Right lobe of liver (tissue), 6 donors: ENCODE measurements around the gene PCSK6. TPM values are rescaled to one million over a fixed set of nuclear protein-coding genes. Genes with fewer than 3 reads are reported as not detected.

ENCODE experiments used
- ATAC-seq, 4 donors: fragments of 200-7000 bp; cut with Tn5 transposase; one replicate each; pipeline ENCODE4 v1.9.1; 2020; ENCODE audit warnings: mild to moderate bottlenecking in 4 of 4, moderate library complexity in 4 of 4
- DNase-seq, 3 donors: peaks; one replicate each; pipeline ENCODE4 v3.0.0-alpha.2; 2020
- H3K27ac ChIP-seq, 3 donors: fragments of 200-600 bp; one replicate each; pipeline ENCODE4 v1.8.0; 2022
- H3K27me3 ChIP-seq, 2 donors: fragments of 200-600 bp; one replicate each; pipeline ENCODE4 v1.8.0; 2022
- H3K36me3 ChIP-seq, 4 donors: fragments of 200-600 bp; sonication (generic) in 1 of 4; one replicate each; pipeline versions ENCODE4 v1.5.1 to v1.8.0; 2017 to 2022; ENCODE audit warnings: control low read depth in 1 of 4
- H3K4me1 ChIP-seq, 4 donors: fragments of 200-600 bp; sonication (generic) in 1 of 4; one replicate each; pipeline versions ENCODE4 v1.5.1 to v1.8.0; 2017 to 2022; ENCODE audit warnings: control low read depth in 1 of 4
- H3K4me3 ChIP-seq, 3 donors: fragments of 200-600 bp; one replicate each; pipeline ENCODE4 v1.8.0; 2022
- H3K9me3 ChIP-seq, 4 donors: fragments of 200-600 bp; sonication (generic) in 1 of 4; one replicate each; pipeline versions ENCODE4 v1.5.1 to v1.8.0; 2017 to 2022; ENCODE audit warnings: control low read depth in 1 of 4
- POLR2A ChIP-seq: fragments of 450-650 bp; IDR thresholded peaks from one replicate; pipeline ENCODE4 v1.6.1; 2017; ENCODE audit warnings: antibody characterized with exemption, mild to moderate bottlenecking
- WGBS: methylation state at CpG from one replicate; pipeline ENCODE4 v1.1.6; 2018; ENCODE audit warnings: low coverage, low lambda C conversion rate; ENCODE audit not compliant: insufficient coverage; ENCODE audit errors: missing lambda C conversion rate; 5-methylcytosine and 5-hydroxymethylcytosine counted together
- intact Hi-C, 2 donors: fragments of 100-400 bp; cut with DNase I; formaldehyde crosslinking; loops; one replicate each; pipeline versions ENCODE4 v1.11.2 to v1.14.1; 2022
- total RNA-seq, 6 experiments: library from RNA; depleted of rRNA in 2 of 6; stranded (reverse); fragments of >200 nt in 2 of 6; fragmentation: NEBNext Ultra II Directional in 3 of 6; extraction: Animal tissue kit (Norgen Biotek cat#: 25700) in 3 of 6; gene quantifications; one replicate each; pipeline versions ENCODE4 v1.1.0 to v1.2.4, GENCODE V29; 2016 to 2023
- TF ChIP-seq, protein P1 (sequence below), 4 donors: fragments of 200-600 bp in 3 of 4; fragments of 450-650 bp in 1 of 4; IDR thresholded peaks; one replicate each; pipeline versions ENCODE4 v1.5.1 to v1.8.0; 2016 to 2022; ENCODE audit warnings: antibody characterized with exemption in 4 of 4, mild to moderate bottlenecking in 2 of 4
- donor health status: DM: no; HTN: yes; CAD: no.
- donor health status: DM: no; HTN: no; CAD: no.
- donor health status: DM: no; HTN: no; CAD: no.
- donor health status: DM: no; HTN: yes; CAD: no.
- donor health status: DM: no; HTN: yes; CAD: no.

The PCSK6 gene
- total RNA-seq, 6 experiments from 2014 or later: 165 to 218 (median 207) TPM

DNA sequence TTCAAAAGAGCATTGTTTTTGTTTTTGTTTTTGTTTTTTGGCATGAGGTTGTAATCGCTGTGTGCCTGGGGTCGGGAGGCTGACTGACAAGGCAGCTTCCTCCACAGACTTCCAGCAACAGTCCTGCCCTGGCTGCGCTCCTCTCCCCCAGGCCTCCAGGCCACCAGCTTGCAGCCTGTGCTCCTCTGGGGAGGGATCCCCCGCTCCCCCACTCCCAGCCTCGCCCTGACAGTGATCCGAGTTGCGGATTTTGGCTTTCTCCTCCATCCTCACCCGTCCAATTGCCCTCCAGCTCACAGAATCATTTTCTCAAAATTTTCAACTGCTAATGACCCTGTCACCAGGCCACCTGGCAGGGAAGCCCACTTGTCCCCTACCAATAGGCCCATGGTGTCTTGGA lies 36.5 kb upstream of the PCSK6 start:
- H3K4me1 ChIP-seq: peaks cover 0 to 42% (median 24%) of the 10 kb centered on the region in 4 donors
- intact Hi-C loops: no loop called here
- DNase-seq: no peak

DNA sequence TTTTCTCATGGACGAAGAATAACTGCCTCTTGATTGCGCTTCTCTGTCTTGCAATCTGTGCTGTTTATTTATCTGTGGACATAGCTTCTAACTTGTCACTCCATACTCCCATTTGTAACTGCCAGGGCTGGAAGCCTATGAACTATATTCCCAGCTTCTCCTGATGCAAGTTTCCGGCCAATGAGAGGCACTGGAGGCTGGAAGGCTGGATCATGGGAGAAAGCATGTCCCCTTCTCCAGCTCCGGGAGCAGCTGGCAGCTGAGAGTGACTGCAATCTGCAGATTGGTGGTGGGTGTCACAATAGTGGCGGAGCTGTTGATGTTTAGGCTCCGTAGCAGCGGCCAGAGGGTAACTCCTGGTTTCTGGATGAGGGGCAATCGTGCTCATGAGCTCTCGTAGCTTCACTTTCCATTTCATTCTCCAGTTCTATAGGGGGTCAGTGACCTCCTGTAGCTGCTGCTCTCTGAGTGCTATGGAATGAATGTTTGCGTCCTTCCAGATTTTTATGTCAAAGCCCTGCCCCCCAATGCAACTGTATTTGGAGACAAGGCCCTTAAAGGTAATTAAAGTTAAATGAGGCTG lies 35.7 kb upstream of the PCSK6 start:
- ATAC-seq (no peak), DNase-seq (no peak)
- Histone ChIP-seq H3K27me3 (no peaks in the 10 kb centered on the region), H3K36me3 (no peaks in the 10 kb centered on the region), H3K9me3 (no peaks in the 10 kb centered on the region), H3K27ac (no peak overlapping the region), H3K4me1 (peaks cover 0 to 34% (median 19%) of the 10 kb centered on the region in 4 donors), H3K4me3 (no peak overlapping the region)
- 78% methylated on average over 5 of the region's 10 CpGs for WGBS
- TF ChIP-seq, protein P1, sequence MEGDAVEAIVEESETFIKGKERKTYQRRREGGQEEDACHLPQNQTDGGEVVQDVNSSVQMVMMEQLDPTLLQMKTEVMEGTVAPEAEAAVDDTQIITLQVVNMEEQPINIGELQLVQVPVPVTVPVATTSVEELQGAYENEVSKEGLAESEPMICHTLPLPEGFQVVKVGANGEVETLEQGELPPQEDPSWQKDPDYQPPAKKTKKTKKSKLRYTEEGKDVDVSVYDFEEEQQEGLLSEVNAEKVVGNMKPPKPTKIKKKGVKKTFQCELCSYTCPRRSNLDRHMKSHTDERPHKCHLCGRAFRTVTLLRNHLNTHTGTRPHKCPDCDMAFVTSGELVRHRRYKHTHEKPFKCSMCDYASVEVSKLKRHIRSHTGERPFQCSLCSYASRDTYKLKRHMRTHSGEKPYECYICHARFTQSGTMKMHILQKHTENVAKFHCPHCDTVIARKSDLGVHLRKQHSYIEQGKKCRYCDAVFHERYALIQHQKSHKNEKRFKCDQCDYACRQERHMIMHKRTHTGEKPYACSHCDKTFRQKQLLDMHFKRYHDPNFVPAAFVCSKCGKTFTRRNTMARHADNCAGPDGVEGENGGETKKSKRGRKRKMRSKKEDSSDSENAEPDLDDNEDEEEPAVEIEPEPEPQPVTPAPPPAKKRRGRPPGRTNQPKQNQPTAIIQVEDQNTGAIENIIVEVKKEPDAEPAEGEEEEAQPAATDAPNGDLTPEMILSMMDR (IDR thresholded peaks at IDR 0.05): no peak
- no peak for TF ChIP-seq POLR2A
- intact Hi-C loops: no loop called here

More for the DNA sequence above, 36.5 kb upstream of the PCSK6 start:
- Histone ChIP-seq H3K4me3 (no peak overlapping the region), H3K9me3 (no peaks in the 10 kb centered on the region), H3K27ac (no peak overlapping the region), H3K27me3 (no peaks in the 10 kb centered on the region), H3K36me3 (no peaks in the 10 kb centered on the region)
- TF ChIP-seq, protein P1 (IDR thresholded peaks at IDR 0.05): no peak
- no peak for TF ChIP-seq POLR2A
- 53% methylated on average over 5 of the region's 8 CpGs for WGBS
- ATAC-seq: no peak

DNA sequence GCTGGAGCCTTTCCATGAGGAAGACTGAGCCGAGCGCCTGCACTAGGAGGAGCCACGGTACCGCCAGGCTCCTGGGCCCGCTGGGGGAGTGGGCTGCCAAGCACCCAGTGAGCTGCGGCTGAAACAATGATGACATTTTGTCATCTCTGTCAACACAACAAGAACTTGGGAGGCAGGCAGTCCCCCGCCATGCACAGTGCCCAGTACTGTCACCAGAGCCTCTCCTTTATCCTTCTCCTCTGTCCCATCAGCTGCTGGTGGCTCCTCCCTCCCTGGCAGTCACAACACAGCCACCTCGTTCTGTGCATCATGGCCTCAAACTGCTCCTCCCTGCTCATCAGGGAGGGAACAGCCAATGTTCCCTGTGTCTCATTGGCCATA lies 34.0 kb upstream of the PCSK6 start:
- ATAC-seq (no peak), DNase-seq (no peak)
- 48% methylated on average over 2 of the region's 8 CpGs for WGBS
- Histone ChIP-seq H3K4me3 (no peak overlapping the region), H3K4me1 (peaks cover 0 to 18% (median 10%) of the 10 kb centered on the region in 4 donors), H3K9me3 (peaks cover 0 to 4% (median 0%) of the 10 kb centered on the region in 4 donors), H3K27ac (no peak overlapping the region), H3K36me3 (no peaks in the 10 kb centered on the region), H3K27me3 (no peaks in the 10 kb centered on the region)
- intact Hi-C loops: no loop called here
- TF ChIP-seq POLR2A: no peak
- TF ChIP-seq, protein P1 (IDR thresholded peaks at IDR 0.05): no peak

DNA sequence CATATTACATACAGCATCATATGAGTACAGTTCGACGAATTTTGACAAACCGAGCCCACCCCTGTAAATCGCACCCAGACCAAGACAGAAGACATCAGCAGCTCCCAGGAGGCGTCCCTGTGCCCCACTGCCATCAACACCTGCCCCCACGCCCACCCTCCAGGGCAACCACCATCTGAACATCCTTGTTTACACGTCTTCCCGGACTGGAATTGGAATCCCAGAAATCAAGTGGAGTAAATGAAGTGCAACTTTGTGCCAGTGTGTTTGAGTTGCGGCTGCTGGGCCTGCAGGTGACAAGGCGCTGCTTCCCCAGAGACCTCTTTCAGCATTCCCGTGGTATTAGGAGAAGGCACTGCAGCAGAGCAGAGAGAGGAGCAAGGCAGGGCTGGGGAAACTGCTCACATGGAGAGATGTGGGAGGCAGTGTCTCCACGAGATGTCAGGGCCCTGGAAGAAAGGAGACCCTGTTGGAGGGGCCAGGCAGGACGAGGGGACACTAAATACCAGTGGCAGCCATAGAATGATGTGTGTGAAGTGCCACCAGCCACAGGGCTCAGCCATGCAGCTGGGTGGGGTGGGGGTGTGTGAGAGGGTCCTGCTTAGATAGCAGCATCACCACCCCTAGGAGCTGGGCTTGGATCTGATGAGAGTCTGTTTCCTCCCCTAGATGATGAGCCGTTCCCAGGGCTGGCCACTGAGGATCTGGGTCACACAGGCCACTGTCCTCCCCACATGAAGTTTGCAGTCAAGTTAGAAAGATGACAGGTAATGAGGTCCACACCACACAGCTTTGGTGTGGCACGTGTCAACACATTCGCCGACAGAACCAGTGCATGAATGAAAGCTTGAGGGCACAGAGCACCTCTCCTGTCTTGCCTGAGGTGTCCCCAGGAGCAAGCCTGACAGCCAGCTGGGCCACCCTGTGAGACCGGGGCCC lies 33.4 kb upstream of the PCSK6 start:
- no peak for DNase-seq
- no peaks in the 10 kb centered on the region for H3K27me3 ChIP-seq
- H3K4me1 ChIP-seq: peaks cover 0 to 13% (median 6%) of the 10 kb centered on the region in 4 donors
- TF ChIP-seq POLR2A: no peak
- TF ChIP-seq, protein P1 (IDR thresholded peaks at IDR 0.05): no peak
- H3K9me3 ChIP-seq: peaks cover 0 to 8% (median 0%) of the 10 kb centered on the region in 4 donors
- H3K36me3 ChIP-seq: no peaks in the 10 kb centered on the region
- intact Hi-C loops: no loop called here
- no peak for ATAC-seq
- H3K4me3 ChIP-seq: no peak overlapping the region
- 87% methylated on average over 7 of the region's 18 CpGs for WGBS
- no peak overlapping the region for H3K27ac ChIP-seq
